ENCODE data around the gene ABR. TPM values are rescaled to one million over a fixed set of nuclear protein-coding genes. Genes with fewer than 3 reads are reported as not detected.
A peak's percentile ranks its signal among the peaks of the same experiment; 100 is the strongest.

Gene ABR
- total and polyA plus RNA-seq, 2 of the 13 experiments (the other 11 are each of a cell fraction or from before 2014, with no cell fraction given), result 12.4 to 40.4 TPM

- TF ChIP-seq, protein P1, sequence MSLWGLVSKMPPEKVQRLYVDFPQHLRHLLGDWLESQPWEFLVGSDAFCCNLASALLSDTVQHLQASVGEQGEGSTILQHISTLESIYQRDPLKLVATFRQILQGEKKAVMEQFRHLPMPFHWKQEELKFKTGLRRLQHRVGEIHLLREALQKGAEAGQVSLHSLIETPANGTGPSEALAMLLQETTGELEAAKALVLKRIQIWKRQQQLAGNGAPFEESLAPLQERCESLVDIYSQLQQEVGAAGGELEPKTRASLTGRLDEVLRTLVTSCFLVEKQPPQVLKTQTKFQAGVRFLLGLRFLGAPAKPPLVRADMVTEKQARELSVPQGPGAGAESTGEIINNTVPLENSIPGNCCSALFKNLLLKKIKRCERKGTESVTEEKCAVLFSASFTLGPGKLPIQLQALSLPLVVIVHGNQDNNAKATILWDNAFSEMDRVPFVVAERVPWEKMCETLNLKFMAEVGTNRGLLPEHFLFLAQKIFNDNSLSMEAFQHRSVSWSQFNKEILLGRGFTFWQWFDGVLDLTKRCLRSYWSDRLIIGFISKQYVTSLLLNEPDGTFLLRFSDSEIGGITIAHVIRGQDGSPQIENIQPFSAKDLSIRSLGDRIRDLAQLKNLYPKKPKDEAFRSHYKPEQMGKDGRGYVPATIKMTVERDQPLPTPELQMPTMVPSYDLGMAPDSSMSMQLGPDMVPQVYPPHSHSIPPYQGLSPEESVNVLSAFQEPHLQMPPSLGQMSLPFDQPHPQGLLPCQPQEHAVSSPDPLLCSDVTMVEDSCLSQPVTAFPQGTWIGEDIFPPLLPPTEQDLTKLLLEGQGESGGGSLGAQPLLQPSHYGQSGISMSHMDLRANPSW (CRISPR knock-in tag; IDR thresholded peaks at IDR 0.05; ENCODE audit: borderline replicate concordance), result no peak; the same call in 1 of the 2 replicates
- no peak for TF ChIP-seq PLRG1 (conservative IDR thresholded peaks at IDR 0.05)
- TF ChIP-seq HES4 (CRISPR knock-in tag; IDR thresholded peaks at IDR 0.05; ENCODE audit: borderline replicate concordance), result peak; percentile 75; the same call in 1 of the 2 replicates
- TF ChIP-seq ZNF713 (CRISPR knock-in tag; IDR thresholded peaks at IDR 0.05), result no peak
- TF ChIP-seq NFKB2 (CRISPR knock-in tag; IDR thresholded peaks at IDR 0.05; ENCODE audit: borderline replicate concordance), result peak; percentile 61; the same call in 1 of the 2 replicates
- peak; percentile 95; the same call in 1 of the 2 replicates for TF ChIP-seq MTF2 (CRISPR knock-in tag; IDR thresholded peaks at IDR 0.05; ENCODE audit: borderline replicate concordance)
- peak; percentile 49 for TF ChIP-seq BCL6 (CRISPR knock-in tag; IDR thresholded peaks at IDR 0.05)
- TF ChIP-seq, protein P2, sequence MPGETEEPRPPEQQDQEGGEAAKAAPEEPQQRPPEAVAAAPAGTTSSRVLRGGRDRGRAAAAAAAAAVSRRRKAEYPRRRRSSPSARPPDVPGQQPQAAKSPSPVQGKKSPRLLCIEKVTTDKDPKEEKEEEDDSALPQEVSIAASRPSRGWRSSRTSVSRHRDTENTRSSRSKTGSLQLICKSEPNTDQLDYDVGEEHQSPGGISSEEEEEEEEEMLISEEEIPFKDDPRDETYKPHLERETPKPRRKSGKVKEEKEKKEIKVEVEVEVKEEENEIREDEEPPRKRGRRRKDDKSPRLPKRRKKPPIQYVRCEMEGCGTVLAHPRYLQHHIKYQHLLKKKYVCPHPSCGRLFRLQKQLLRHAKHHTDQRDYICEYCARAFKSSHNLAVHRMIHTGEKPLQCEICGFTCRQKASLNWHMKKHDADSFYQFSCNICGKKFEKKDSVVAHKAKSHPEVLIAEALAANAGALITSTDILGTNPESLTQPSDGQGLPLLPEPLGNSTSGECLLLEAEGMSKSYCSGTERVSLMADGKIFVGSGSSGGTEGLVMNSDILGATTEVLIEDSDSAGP (CRISPR knock-in tag; IDR thresholded peaks at IDR 0.05; ENCODE audit: borderline replicate concordance), result peak; percentile 95
- TF ChIP-seq ZNF781 (CRISPR knock-in tag; IDR thresholded peaks at IDR 0.05; ENCODE audit: borderline replicate concordance, not compliant biosample characterization), result no peak
- no peak; the same call in 1 of the 2 replicates for TF ChIP-seq DNMT1 (CRISPR knock-in tag; IDR thresholded peaks at IDR 0.05)
- peak; percentile 81 for TF ChIP-seq ZNF138 (CRISPR knock-in tag; IDR thresholded peaks at IDR 0.05; ENCODE audit: low read depth)
- peak; percentile 36 for TF ChIP-seq ZNF709 (CRISPR knock-in tag; IDR thresholded peaks at IDR 0.05)
- no peak for TF ChIP-seq KAT2B (IDR thresholded peaks at IDR 0.05; ENCODE audit: borderline replicate concordance, low read depth, low read length)
- TF ChIP-seq, protein P3, sequence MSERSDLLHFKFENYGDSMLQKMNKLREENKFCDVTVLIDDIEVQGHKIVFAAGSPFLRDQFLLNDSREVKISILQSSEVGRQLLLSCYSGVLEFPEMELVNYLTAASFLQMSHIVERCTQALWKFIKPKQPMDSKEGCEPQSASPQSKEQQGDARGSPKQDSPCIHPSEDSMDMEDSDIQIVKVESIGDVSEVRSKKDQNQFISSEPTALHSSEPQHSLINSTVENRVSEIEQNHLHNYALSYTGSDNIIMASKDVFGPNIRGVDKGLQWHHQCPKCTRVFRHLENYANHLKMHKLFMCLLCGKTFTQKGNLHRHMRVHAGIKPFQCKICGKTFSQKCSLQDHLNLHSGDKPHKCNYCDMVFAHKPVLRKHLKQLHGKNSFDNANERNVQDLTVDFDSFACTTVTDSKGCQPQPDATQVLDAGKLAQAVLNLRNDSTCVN (CRISPR knock-in tag; IDR thresholded peaks at IDR 0.05; ENCODE audit: borderline replicate concordance), result peak; percentile 60; the same call in 1 of the 2 replicates
- peak; percentile 86; the same call in 1 of the 2 replicates for TF ChIP-seq KLF12 (CRISPR knock-in tag; IDR thresholded peaks at IDR 0.05; ENCODE audit: borderline replicate concordance)
- peak; percentile 77 for TF ChIP-seq ZNF891 (CRISPR knock-in tag; IDR thresholded peaks at IDR 0.05)
- TF ChIP-seq, protein P4, sequence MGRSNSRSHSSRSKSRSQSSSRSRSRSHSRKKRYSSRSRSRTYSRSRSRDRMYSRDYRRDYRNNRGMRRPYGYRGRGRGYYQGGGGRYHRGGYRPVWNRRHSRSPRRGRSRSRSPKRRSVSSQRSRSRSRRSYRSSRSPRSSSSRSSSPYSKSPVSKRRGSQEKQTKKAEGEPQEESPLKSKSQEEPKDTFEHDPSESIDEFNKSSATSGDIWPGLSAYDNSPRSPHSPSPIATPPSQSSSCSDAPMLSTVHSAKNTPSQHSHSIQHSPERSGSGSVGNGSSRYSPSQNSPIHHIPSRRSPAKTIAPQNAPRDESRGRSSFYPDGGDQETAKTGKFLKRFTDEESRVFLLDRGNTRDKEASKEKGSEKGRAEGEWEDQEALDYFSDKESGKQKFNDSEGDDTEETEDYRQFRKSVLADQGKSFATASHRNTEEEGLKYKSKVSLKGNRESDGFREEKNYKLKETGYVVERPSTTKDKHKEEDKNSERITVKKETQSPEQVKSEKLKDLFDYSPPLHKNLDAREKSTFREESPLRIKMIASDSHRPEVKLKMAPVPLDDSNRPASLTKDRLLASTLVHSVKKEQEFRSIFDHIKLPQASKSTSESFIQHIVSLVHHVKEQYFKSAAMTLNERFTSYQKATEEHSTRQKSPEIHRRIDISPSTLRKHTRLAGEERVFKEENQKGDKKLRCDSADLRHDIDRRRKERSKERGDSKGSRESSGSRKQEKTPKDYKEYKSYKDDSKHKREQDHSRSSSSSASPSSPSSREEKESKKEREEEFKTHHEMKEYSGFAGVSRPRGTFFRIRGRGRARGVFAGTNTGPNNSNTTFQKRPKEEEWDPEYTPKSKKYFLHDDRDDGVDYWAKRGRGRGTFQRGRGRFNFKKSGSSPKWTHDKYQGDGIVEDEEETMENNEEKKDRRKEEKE (IDR thresholded peaks at IDR 0.05), result no peak
- 0 out of 2 replicates have a peak, but pooled peaks have one; percentile 19 for TF ChIP-seq ZNF225 (CRISPR knock-in tag; IDR thresholded peaks at IDR 0.05)
Observed at GRCh38 chr17:996554-997344, 183.0 kb downstream of the ABR start, which contains the start of gene TIMM22 (continued).
